ENCODE data around the gene DUOX2.
"Not testable (repeated sequence)": the region's sequence is repeated elsewhere in the genome, so short reads cannot be mapped to it uniquely, and the experiment has no call there.

DUOX2 gene

DNA sequence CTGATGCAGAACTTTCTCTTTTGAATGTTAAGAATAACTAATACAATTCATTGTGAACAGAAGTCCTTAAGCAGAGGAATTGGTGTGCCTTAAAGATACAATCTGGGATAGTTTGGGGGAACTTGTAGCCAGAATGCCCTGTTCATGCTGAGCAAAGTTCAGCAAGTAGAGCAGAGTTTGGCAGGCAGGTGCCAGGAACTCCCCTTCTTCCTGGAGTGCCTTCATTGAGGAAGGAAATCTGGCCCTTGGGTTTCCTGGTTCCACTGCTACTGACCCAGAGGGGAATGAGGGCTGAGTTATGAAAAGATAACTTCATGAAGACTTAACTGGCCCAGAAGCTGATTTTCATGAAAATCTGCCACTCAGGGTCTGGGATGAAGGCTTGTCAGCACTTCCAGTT is 40.4 kb downstream of the DUOX2 start:
- DNase-seq (ENCODE audit: low spot score): not testable (repeated sequence)

- DNase-seq (ENCODE audit: low spot score): not testable (repeated sequence)
Measured at GRCh38 chr15:45069942-45070360, 44.0 kb downstream of the DUOX2 start.

DNA sequence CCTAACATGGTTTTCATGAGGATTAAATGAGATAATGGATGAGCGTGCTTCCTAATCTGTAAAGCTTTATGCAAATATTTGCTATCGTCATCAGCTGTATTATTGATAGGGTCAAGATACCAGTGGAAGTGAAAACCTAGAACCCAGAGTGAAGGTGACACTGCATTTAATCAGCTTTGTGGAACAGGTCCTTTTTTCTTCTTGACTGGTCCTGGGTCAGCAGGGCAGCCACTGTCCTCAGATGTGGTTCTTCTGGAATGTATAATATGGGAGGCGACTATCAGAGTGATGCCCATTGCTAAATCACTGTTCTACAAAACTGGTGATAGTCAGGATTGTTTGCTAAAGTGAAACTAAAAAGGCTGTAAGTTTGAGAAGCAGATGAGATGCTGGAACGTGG is 49.6 kb downstream of the DUOX2 start:
- DNase-seq (ENCODE audit: low spot score): no peak

DNA sequence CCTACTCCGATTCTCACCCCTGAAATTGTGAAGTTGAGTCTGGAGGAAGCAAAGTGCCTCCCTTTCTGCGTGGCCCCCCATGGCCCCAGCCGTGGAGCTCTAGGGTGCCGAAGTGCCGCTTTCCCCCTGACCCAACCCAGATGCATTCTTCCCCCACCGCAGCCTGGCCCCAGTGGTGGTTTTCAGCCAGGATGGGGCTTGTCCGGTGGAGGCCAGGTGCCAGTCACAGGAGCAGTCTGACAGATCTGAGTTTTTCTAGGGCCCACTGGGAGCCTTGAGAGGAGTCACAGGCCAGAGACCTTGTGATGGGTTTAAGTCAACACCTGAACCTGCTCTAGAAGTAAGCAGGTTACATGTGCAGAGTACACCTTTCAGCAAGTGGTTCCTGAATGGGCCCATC is 51.7 kb downstream of the DUOX2 start:
- not testable (repeated sequence) for DNase-seq (ENCODE audit: low spot score)

DNA sequence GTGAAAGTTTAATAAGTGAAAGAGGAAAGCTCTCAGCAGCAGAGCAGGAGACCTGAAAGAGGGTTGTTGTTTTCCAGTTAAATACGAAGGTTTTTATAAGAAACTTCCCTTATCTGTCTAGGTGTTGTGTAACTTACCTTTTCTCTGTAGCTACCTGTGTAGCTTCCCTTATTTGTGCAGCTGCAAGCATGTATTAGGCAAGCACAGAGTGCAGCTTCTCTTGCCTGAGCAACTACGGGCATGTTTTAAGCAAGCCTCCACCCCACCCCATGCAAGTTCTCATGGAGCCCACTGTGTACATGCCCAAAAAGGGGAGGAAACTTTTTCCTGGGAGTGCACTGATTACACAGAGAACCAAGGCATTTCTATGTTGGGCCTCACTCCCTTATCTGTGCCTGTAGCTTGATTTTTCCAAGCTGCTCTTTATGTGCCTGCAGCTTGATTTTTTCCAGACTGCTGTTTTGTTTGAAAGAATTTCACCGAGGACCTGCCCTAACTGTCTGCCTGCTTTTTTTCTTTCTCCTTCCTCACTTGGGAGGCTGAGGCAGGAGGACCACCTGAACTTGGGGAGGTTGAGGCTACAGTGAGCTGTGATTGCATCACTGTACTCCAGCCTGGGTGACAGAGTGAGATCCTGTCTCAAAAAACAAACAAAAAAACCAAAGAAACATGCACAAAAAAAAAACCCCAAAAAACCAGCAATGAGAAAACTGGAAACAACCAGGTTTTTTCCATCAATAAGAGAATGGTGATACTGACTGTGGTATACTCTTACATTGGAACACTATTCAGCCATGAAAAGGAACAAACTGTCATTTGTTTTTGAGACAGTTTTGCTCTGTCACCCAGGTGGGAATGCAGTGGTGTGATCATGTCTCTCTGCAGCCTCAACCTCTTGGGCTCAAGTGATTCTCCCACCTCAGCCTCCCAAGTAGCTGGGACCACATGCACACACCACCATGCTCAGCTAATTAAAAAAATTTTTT is 55.0 kb downstream of the DUOX2 start:
- not testable (repeated sequence) for DNase-seq (ENCODE audit: low spot score)

DNA sequence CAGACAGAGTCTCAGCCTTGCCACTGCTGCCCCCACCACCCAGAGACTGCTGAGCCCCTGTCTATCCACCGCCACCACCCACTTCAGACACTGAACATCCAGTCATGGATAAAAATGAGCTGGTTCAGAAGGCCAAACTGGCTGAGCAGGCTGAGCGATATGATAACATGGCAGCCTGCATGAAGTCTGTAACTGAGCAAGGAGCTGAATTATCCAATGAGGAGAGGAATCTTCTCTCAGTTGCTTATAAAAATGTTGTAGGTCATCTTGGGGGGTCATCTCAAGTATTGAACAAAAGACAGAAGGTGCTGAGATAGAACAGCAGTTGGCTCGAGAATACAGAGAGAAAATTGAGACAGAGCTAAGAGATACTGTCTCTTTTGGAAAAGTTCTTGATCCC is 61.3 kb downstream of the DUOX2 start:
- not testable (repeated sequence) for DNase-seq (ENCODE audit: low spot score)

GRCh38 chr15:45050587-45050986 is 63.4 kb downstream of the DUOX2 start:
- no peak for DNase-seq (ENCODE audit: low spot score)

- peak; percentile 51 for DNase-seq (ENCODE audit: low spot score)
Measured at GRCh38 chr15:45048794-45049631, 65.0 kb downstream of the DUOX2 start.

GRCh38 chr15:45048449-45048793 is 65.6 kb downstream of the DUOX2 start:
- DNase-seq (ENCODE audit: low spot score): not testable (repeated sequence)

GRCh38 chr15:45044270-45044669 is 69.7 kb downstream of the DUOX2 start:
- not testable (repeated sequence) for DNase-seq (ENCODE audit: low spot score)

DNA sequence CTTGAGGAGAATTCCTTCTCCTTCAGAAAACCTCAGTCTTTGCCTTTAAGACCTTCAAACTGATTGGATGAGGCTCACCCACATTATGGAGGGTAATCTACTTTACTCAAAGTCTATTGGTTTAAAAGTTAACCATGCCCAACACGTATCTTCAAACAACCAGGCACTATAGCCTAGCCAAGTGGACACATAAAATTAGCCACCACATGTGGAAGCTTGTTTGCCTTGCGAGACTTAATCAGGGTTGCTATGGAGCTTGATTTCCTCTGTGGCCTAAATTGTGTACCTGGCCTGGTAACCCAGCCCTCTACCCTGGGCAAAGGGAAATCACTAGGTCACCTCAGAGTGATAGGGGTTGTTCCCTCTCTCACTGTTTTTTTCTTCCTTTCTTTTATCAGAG is 71.1 kb downstream of the DUOX2 start:
- not testable (repeated sequence) for DNase-seq (ENCODE audit: low spot score)

Data from globus pallidus (tissue), 1 donor.